Prostate gland (tissue), 2 donors: ENCODE results near the gene RAB29.
A peak's percentile ranks its signal among the peaks of the same experiment; 100 is the strongest.

Source experiments
- POLR2A ChIP-seq: fragments of 450-650 bp; IDR thresholded peaks from one replicate; pipeline ENCODE4 v1.6.1; 2016; ENCODE audit warnings: antibody characterized with exemption, mild to moderate bottlenecking
- TF ChIP-seq, protein P1 (sequence below), 4 experiments: fragments of 200-600 bp in 2 of 4; fragments of 450-650 bp in 2 of 4; sonication (generic) in 2 of 4; IDR thresholded peaks; 1 replicate in 3 of 4; 2 replicates in 1 of 4; pipeline ENCODE4 v1.5.1; 2016 to 2019; ENCODE audit warnings: antibody characterized with exemption in 4 of 4, mild to moderate bottlenecking in 2 of 4, moderate library complexity in 2 of 4

DNA sequence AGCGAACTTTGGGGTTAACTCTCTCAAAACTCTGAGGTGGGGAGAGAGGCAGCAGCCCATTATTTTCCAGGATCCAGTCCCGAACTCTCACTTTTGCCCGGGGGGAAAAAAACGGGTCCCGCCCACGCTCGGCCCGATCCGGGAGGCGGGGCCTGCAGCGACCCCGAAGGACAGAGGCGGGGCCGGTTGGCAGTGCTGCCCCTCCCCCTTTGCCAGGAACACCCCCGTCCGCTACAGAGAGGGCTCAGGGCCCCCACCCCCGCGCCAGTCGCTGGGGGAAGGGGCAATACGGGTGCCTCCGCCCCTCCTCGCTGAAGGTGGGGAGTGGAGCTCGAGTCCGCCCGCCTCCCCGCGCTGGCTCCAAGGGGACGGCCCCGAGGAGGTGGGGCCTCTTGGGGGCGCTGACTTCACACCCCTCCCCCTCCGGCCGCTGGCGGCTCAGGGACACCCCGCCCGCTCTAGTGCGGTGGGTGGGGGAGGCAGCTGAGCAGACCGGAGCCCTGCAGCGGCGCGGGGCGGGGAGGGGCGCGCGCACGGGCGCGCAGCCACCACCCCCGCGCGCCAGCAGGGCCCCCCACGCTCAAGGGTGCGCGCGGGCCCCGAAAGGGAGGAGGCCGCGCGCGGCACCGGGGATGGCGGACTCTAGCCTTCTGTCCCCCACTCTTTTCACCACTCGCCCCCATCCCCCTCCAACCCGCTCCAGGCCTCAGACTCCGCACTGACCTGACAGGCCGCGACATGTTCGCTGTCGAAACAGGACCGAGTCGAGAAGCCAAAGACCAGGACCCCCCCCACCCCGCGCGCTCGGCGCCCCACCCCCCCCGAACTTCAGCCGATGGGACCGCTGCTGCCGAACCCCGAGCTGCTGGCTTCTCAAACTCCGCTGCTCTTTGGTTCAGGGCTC lies 25.8 kb downstream of the RAB29 start:
- TF ChIP-seq, protein P1, sequence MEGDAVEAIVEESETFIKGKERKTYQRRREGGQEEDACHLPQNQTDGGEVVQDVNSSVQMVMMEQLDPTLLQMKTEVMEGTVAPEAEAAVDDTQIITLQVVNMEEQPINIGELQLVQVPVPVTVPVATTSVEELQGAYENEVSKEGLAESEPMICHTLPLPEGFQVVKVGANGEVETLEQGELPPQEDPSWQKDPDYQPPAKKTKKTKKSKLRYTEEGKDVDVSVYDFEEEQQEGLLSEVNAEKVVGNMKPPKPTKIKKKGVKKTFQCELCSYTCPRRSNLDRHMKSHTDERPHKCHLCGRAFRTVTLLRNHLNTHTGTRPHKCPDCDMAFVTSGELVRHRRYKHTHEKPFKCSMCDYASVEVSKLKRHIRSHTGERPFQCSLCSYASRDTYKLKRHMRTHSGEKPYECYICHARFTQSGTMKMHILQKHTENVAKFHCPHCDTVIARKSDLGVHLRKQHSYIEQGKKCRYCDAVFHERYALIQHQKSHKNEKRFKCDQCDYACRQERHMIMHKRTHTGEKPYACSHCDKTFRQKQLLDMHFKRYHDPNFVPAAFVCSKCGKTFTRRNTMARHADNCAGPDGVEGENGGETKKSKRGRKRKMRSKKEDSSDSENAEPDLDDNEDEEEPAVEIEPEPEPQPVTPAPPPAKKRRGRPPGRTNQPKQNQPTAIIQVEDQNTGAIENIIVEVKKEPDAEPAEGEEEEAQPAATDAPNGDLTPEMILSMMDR (IDR thresholded peaks at IDR 0.05), result peak in 1 of 4 experiments; percentile 28
- TF ChIP-seq POLR2A, result peak; percentile 88
